Measurements from ENCODE around the gene GCNT3.

- no peak for TF ChIP-seq CTCF (IDR thresholded peaks at IDR 0.05)
- no peak for TF ChIP-seq POLR2A (IDR thresholded peaks at IDR 0.05)
These were observed 24.6 kb downstream of the GCNT3 start for GRCh38 chr15:59636184-59636583.

Data from Peyer's patch (tissue), 4 donors.